Measurements from ENCODE around the gene PTPRG.
"Not testable (repeated sequence)": the region's sequence is repeated elsewhere in the genome, so short reads cannot be mapped to it uniquely, and the experiment has no call there.

PTPRG gene

DNA sequence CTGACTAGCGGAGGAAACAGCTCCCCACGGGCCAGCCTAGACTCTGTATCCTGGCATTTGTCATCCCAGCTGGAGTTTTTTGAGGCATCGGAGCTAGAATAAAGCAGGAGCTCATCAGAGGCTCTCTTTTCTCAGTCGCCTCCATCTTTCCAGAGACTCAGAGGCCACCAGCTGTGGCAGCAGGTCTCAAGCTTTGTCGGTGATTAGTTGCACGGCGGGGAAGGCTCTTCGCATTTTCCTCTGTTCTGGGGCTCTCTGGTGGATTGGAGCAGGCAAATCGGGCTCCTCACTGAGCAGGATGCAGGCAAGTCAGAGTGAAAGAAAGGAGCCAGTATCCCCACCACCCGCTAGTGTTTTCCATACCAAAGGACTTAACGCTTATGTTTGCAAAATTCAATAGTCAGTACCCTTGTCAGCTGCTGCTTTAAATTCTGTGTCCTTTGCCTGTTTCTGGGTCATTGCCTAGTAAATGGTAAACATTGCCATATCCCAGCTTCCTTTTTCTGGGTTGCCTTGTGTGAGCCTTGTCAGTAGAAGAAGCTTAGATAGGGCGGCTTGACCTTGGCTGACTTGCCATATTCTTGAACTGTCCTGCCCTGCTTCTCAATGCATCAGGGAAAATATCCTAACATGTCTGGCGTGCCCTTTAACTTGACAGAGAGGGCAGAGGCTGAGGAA is 127.1 kb downstream of the PTPRG start:
- H3K36me3 ChIP-seq (ENCODE audit: control insufficient read depth, insufficient read depth, low read length) = no peaks in the 10 kb centered on the region

DNA sequence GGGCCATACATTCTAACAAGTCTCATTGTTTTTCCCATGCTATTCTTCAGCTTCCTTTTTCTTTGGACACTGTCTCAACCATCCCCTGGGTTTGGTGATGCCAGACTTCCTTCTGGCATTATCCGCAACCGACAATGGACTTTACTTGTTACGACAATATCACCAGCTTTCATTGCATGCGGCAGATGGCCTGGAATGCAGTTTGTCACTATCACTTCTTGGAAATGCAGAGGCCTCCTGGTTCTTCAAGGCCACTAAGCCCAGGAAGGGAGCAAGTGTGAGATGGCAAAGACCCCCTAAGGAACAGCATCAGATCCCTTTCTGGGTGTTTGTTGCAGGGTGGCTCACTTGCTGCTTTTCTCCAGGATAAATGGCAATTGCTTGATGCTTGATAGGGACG is 128.6 kb downstream of the PTPRG start:
- no peaks in the 10 kb centered on the region for H3K36me3 ChIP-seq (ENCODE audit: control insufficient read depth, insufficient read depth, low read length)
- H3K27ac ChIP-seq (ENCODE audit: insufficient read depth, low read length, poor library complexity, severe bottlenecking) = no peak overlapping the region
- no peak for DNase-seq
- no peak overlapping the region for H3K4me3 ChIP-seq (ENCODE audit: insufficient read depth, low read depth, low read length, poor library complexity, severe bottlenecking)
- H3K4me1 ChIP-seq (ENCODE audit: control insufficient read depth, insufficient read depth, low read length, poor library complexity, severe bottlenecking) = no peaks in the 10 kb centered on the region
- H3K27me3 ChIP-seq (replicated peaks; ENCODE audit: control insufficient read depth, insufficient read depth, low read length, poor library complexity, severe bottlenecking) = no peaks in the 10 kb centered on the region
- no peaks in the 10 kb centered on the region for H3K9me3 ChIP-seq (ENCODE audit: control insufficient read depth, low read length)

More for the DNA sequence above, 127.1 kb downstream of the PTPRG start:
- no peak for DNase-seq
- H3K4me1 ChIP-seq (ENCODE audit: control insufficient read depth, insufficient read depth, low read length, poor library complexity, severe bottlenecking) = no peaks in the 10 kb centered on the region
- no peak overlapping the region for H3K4me3 ChIP-seq (ENCODE audit: insufficient read depth, low read depth, low read length, poor library complexity, severe bottlenecking)
- H3K9me3 ChIP-seq (ENCODE audit: control insufficient read depth, low read length) = no peaks in the 10 kb centered on the region
- no peak overlapping the region for H3K27ac ChIP-seq (ENCODE audit: insufficient read depth, low read length, poor library complexity, severe bottlenecking)
- no peaks in the 10 kb centered on the region for H3K27me3 ChIP-seq (replicated peaks; ENCODE audit: control insufficient read depth, insufficient read depth, low read length, poor library complexity, severe bottlenecking)

DNA sequence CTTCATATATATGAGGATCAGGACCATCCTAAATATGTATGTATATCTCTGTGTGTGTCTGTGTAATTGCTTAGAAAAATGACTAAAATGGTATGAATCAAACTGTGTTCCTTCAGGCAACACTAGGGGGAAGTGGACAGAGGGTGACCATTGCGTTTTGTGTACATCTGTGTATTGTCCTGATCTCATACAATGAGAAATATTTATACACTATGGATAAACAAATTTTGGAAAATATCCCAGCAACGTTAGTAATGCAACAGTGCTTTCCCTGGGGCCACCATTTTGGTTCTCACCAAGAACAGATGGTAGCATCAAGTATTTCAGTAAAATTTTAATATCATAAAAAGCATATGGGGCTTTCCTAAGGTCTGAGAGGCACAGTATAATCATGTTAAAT is 130.1 kb downstream of the PTPRG start:
- no peaks in the 10 kb centered on the region for H3K36me3 ChIP-seq (ENCODE audit: control insufficient read depth, insufficient read depth, low read length)
- no peak for DNase-seq
- no peaks in the 10 kb centered on the region for H3K4me1 ChIP-seq (ENCODE audit: control insufficient read depth, insufficient read depth, low read length, poor library complexity, severe bottlenecking)
- H3K4me3 ChIP-seq (ENCODE audit: insufficient read depth, low read depth, low read length, poor library complexity, severe bottlenecking) = no peak overlapping the region
- no peaks in the 10 kb centered on the region for H3K27me3 ChIP-seq (replicated peaks; ENCODE audit: control insufficient read depth, insufficient read depth, low read length, poor library complexity, severe bottlenecking)
- H3K9me3 ChIP-seq (ENCODE audit: control insufficient read depth, low read length) = no peaks in the 10 kb centered on the region
- H3K27ac ChIP-seq (ENCODE audit: insufficient read depth, low read length, poor library complexity, severe bottlenecking) = no peak overlapping the region

DNA sequence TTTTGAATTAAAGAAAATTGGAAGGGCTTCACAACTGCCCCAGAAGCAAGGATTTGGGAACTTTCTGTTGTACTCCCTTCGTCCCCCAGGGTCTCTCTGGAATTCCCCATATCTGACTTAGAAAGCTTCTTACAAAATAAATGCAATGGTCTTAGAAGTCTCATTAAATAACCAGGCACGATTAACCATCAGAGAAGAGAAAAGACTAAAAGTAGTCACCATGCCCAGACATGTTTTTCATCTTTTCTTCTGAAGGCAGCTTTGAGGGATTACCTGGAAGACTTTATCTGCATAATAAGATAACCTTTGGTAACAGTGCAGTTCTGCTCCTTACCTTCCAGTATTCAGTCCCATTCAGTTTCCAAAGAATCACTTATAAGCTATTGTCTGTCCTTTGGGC is 135.9 kb downstream of the PTPRG start:
- no peaks in the 10 kb centered on the region for H3K9me3 ChIP-seq (ENCODE audit: control insufficient read depth, low read length)
- H3K27me3 ChIP-seq (replicated peaks; ENCODE audit: control insufficient read depth, insufficient read depth, low read length, poor library complexity, severe bottlenecking) = no peaks in the 10 kb centered on the region
- no peak overlapping the region for H3K4me3 ChIP-seq (ENCODE audit: insufficient read depth, low read depth, low read length, poor library complexity, severe bottlenecking)
- no peak overlapping the region for H3K27ac ChIP-seq (ENCODE audit: insufficient read depth, low read length, poor library complexity, severe bottlenecking)
- H3K36me3 ChIP-seq (ENCODE audit: control insufficient read depth, insufficient read depth, low read length) = no peaks in the 10 kb centered on the region
- no peaks in the 10 kb centered on the region for H3K4me1 ChIP-seq (ENCODE audit: control insufficient read depth, insufficient read depth, low read length, poor library complexity, severe bottlenecking)
- DNase-seq = no peak

DNA sequence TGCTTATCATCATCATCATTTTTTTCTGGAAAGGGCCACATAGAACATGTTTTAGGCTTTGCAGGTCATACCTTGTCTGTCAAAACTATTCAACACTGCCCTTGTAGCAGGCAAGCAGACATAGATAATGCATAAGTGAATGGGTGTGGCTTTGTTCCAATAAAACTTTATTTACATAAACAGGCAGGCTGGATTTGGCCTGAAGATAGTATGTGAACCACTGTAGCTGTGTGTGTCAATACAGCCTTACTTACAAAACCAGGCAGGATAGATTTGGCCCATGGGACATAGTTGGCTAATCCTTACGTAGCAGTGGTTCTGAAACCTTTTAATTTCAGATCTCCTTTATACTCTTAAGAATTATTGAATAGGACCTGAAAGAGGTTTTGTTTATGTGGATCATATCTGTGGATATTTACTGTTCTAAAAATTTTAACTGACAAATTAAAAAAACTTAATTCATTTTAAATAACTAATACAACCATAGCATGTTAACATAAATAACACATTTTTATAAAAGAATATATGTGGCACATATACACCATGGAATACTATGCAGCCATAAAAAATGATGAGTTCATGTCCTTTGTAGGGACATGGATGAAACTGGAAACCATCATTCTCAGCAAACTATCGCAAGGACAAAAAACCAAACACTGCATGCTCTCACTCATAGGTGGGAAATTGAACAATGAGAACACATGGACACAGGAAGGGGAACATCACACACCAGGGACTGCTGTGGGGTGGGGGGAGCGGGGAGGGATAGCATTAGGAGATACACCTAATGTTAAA is 137.1 kb downstream of the PTPRG start:
- H3K27ac ChIP-seq (ENCODE audit: insufficient read depth, low read length, poor library complexity, severe bottlenecking); H3K4me1 ChIP-seq (ENCODE audit: control insufficient read depth, insufficient read depth, low read length, poor library complexity, severe bottlenecking); H3K4me3 ChIP-seq (ENCODE audit: insufficient read depth, low read depth, low read length, poor library complexity, severe bottlenecking); H3K36me3 ChIP-seq (ENCODE audit: control insufficient read depth, insufficient read depth, low read length); H3K27me3 ChIP-seq (replicated peaks; ENCODE audit: control insufficient read depth, insufficient read depth, low read length, poor library complexity, severe bottlenecking); H3K9me3 ChIP-seq (ENCODE audit: control insufficient read depth, low read length); DNase-seq: not testable (repeated sequence)

DNA sequence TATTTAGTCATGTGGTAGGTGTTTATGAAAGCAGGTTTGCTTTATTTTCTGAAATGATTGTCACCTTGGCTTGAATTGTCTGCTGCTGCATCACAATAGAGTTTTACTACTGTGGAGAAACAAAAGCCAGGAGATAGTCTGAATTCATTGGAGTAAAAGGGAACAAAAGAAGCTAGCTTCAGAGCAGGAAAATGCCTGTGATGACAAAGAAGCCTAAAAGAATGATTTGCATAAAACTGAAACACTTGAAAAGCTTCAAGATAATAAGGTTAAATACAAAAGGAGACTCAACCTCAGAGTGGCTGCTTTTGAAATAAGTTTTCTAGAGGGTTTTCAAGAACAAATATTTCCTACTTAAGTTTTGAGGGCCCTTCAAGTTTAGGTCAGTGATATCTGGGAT is 138.3 kb downstream of the PTPRG start:
- Histone ChIP-seq H3K4me1 (ENCODE audit: control insufficient read depth, insufficient read depth, low read length, poor library complexity, severe bottlenecking) (no peaks in the 10 kb centered on the region), H3K36me3 (ENCODE audit: control insufficient read depth, insufficient read depth, low read length) (no peaks in the 10 kb centered on the region), H3K27ac (ENCODE audit: insufficient read depth, low read length, poor library complexity, severe bottlenecking) (no peak overlapping the region), H3K9me3 (ENCODE audit: control insufficient read depth, low read length) (no peaks in the 10 kb centered on the region), H3K27me3 (replicated peaks; ENCODE audit: control insufficient read depth, insufficient read depth, low read length, poor library complexity, severe bottlenecking) (no peaks in the 10 kb centered on the region), H3K4me3 (ENCODE audit: insufficient read depth, low read depth, low read length, poor library complexity, severe bottlenecking) (no peak overlapping the region)
- no peak for DNase-seq

DNA sequence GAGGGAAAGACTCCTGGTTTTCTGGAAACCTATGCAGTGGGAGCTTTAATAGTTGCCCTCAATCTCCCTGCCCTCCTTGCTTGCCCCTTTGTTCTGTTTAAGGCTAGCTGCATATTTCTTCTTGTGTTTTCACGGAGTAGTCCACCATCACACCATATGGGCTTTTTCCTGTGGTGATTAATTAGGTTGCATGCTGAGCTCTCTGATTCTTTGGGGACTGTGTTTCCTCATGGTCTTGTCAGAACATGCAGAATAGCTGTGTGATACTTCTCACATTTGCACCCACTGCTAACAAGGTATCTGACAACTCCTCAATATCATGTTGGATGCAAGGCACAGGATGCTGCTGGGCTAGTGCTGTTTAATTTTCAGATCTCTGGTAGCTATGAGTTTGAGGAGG is 139.6 kb downstream of the PTPRG start:
- Histone ChIP-seq H3K36me3 (ENCODE audit: control insufficient read depth, insufficient read depth, low read length) (no peaks in the 10 kb centered on the region), H3K4me3 (ENCODE audit: insufficient read depth, low read depth, low read length, poor library complexity, severe bottlenecking) (no peak overlapping the region), H3K27ac (ENCODE audit: insufficient read depth, low read length, poor library complexity, severe bottlenecking) (no peak overlapping the region), H3K9me3 (ENCODE audit: control insufficient read depth, low read length) (no peaks in the 10 kb centered on the region), H3K27me3 (replicated peaks; ENCODE audit: control insufficient read depth, insufficient read depth, low read length, poor library complexity, severe bottlenecking) (no peaks in the 10 kb centered on the region), H3K4me1 (ENCODE audit: control insufficient read depth, insufficient read depth, low read length, poor library complexity, severe bottlenecking) (no peaks in the 10 kb centered on the region)
- no peak for DNase-seq

DNA sequence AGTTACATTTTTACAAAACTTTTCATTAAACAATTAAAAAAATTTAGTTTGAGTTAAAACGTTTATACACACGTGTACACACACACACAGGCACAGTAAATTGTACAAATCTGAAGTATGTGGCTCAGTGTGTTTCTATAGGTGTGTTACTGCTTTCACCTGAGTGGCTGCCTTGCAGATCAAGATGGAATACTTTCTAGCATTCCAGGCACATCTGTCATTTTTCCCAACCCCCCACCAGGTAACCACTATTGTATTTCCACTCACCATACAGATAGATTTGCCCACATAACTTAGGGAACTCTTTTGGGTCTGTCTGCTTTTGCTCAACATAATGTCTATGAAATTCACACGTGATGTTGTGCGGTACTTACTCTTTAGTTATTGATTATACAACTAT is 141.1 kb downstream of the PTPRG start:
- Histone ChIP-seq H3K4me1 (ENCODE audit: control insufficient read depth, insufficient read depth, low read length, poor library complexity, severe bottlenecking) (no peaks in the 10 kb centered on the region), H3K4me3 (ENCODE audit: insufficient read depth, low read depth, low read length, poor library complexity, severe bottlenecking) (no peak overlapping the region), H3K27ac (ENCODE audit: insufficient read depth, low read length, poor library complexity, severe bottlenecking) (no peak overlapping the region), H3K9me3 (ENCODE audit: control insufficient read depth, low read length) (no peaks in the 10 kb centered on the region), H3K27me3 (replicated peaks; ENCODE audit: control insufficient read depth, insufficient read depth, low read length, poor library complexity, severe bottlenecking) (no peaks in the 10 kb centered on the region), H3K36me3 (ENCODE audit: control insufficient read depth, insufficient read depth, low read length) (no peaks in the 10 kb centered on the region)
- DNase-seq = no peak

DNA sequence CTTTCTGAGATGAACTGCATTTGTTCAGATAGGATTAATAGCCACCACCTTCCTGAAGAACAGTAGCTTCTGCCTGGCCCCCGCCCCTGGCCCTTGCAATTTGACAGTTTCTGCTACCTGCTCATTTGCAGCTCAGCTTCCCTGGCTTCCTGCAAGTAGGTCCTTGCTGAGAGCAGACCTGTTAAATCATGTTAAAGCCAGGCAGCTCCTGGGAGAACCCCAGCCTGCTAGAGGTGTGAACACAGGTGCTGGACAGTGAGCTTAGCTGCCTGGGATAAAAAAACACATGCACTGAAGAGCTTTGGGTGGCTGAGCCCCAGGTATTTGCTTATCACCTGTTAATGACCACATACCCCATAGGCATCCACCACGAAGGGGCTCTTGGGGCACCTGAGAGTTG is 143.4 kb downstream of the PTPRG start:
- H3K4me1 ChIP-seq (ENCODE audit: control insufficient read depth, insufficient read depth, low read length, poor library complexity, severe bottlenecking) = no peaks in the 10 kb centered on the region
- H3K36me3 ChIP-seq (ENCODE audit: control insufficient read depth, insufficient read depth, low read length) = no peaks in the 10 kb centered on the region
- H3K4me3 ChIP-seq (ENCODE audit: insufficient read depth, low read depth, low read length, poor library complexity, severe bottlenecking) = no peak overlapping the region
- H3K9me3 ChIP-seq (ENCODE audit: control insufficient read depth, low read length) = no peaks in the 10 kb centered on the region
- H3K27me3 ChIP-seq (replicated peaks; ENCODE audit: control insufficient read depth, insufficient read depth, low read length, poor library complexity, severe bottlenecking) = no peaks in the 10 kb centered on the region
- H3K27ac ChIP-seq (ENCODE audit: insufficient read depth, low read length, poor library complexity, severe bottlenecking) = no peak overlapping the region
- no peak for DNase-seq

DNA sequence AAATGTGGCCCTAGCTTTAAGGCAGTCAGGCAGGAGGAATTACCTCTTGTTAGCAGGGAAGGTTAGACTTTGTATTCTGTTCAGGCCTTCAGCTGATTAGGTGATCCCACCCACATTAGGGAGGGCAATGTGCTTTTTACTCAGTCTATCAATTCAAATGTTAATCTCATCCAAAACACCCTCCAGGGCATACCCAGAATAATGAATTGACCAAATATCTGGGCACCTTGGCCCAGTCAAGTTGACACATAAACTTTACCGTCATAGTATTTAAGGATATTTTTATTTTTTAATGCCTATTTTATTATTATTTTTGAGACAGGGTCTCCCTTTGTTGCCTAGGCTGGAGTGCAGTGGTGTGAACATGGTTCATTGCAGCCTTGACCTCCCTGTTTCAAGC is 146.1 kb downstream of the PTPRG start:
- H3K36me3 ChIP-seq (ENCODE audit: control insufficient read depth, insufficient read depth, low read length) = no peaks in the 10 kb centered on the region
- no peaks in the 10 kb centered on the region for H3K27me3 ChIP-seq (replicated peaks; ENCODE audit: control insufficient read depth, insufficient read depth, low read length, poor library complexity, severe bottlenecking)
- H3K4me3 ChIP-seq (ENCODE audit: insufficient read depth, low read depth, low read length, poor library complexity, severe bottlenecking) = no peak overlapping the region
- no peak overlapping the region for H3K27ac ChIP-seq (ENCODE audit: insufficient read depth, low read length, poor library complexity, severe bottlenecking)
- no peaks in the 10 kb centered on the region for H3K4me1 ChIP-seq (ENCODE audit: control insufficient read depth, insufficient read depth, low read length, poor library complexity, severe bottlenecking)
- DNase-seq = no peak
- H3K9me3 ChIP-seq (ENCODE audit: control insufficient read depth, low read length) = no peaks in the 10 kb centered on the region
